AG04450 (cell line): ENCODE data around the gene IKZF1. TPM values are rescaled to one million over a fixed set of nuclear protein-coding genes. Genes with fewer than 3 reads are reported as not detected.

Experiments
- CTCF ChIA-PET: fragments of 300-600, 350-600 bp; formaldehyde crosslinking; extraction: SDS; loops from one replicate; lab custom pipeline; 2022; ENCODE audit warnings: antibody characterized with exemption, inconsistent platforms; lab: Charles Lee
- POLR2A ChIA-PET: fragments of 350-600 bp; formaldehyde crosslinking; extraction: SDS; loops from one replicate; lab custom pipeline; 2021; ENCODE audit warnings: antibody characterized with exemption, inconsistent platforms; lab: Yijun Ruan, JAX
- DNase-seq: peaks from one replicate; pipeline ENCODE4 v3.0.0-alpha.2; 2011; ENCODE audit warnings: low read depth, low spot score
- H3K27ac ChIP-seq: one replicate; pipeline ENCODE4 v1.5.1; 2012; ENCODE audit warnings: low read depth, low read length, control low read depth
- H3K27me3 ChIP-seq: one replicate; pipeline ENCODE4 v1.6.0; 2012; ENCODE audit warnings: low read length; ENCODE audit not compliant: control insufficient read depth, insufficient read depth
- H3K4me3 ChIP-seq: 2 replicates; pipeline ENCODE4 v1.5.1; 2011; ENCODE audit warnings: mild to moderate bottlenecking, low read depth, low read length, control low read depth
- H3K9me3 ChIP-seq: 2 replicates; pipeline ENCODE4 v1.5.1; 2012; ENCODE audit warnings: low read length; ENCODE audit not compliant: control insufficient read depth, insufficient read depth
- polyA plus RNA-seq: library from polyadenylated mRNA; depleted of rRNA; stranded (reverse); fragments of >200 nt; gene quantifications from 2 replicates; pipeline ENCODE4 v1.2.3, GENCODE V29; 2011
- TF ChIP-seq, protein P1 (sequence below): IDR thresholded peaks from 2 replicates; pipeline ENCODE4 v1.5.1; 2011; ENCODE audit warnings: low read depth, low read length, control low read depth, inconsistent platforms

The IKZF1 gene
- polyA plus RNA-seq, 1 experiment, result not detected

- TF ChIP-seq, protein P1, sequence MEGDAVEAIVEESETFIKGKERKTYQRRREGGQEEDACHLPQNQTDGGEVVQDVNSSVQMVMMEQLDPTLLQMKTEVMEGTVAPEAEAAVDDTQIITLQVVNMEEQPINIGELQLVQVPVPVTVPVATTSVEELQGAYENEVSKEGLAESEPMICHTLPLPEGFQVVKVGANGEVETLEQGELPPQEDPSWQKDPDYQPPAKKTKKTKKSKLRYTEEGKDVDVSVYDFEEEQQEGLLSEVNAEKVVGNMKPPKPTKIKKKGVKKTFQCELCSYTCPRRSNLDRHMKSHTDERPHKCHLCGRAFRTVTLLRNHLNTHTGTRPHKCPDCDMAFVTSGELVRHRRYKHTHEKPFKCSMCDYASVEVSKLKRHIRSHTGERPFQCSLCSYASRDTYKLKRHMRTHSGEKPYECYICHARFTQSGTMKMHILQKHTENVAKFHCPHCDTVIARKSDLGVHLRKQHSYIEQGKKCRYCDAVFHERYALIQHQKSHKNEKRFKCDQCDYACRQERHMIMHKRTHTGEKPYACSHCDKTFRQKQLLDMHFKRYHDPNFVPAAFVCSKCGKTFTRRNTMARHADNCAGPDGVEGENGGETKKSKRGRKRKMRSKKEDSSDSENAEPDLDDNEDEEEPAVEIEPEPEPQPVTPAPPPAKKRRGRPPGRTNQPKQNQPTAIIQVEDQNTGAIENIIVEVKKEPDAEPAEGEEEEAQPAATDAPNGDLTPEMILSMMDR, result no peak
- Histone ChIP-seq H3K4me3 (no peak overlapping the region), H3K9me3 (no peaks in the 10 kb centered on the region; the same call in 1 of the 2 replicates), H3K27ac (no peak overlapping the region), H3K27me3 (peaks cover 17% of the 10 kb centered on the region)
- ChIA-PET CTCF (no interaction called here), POLR2A (no interaction called here)
- no peak for DNase-seq
Observed at GRCh38 chr7:50308203-50308531, 3.7 kb downstream of the IKZF1 start.

DNA sequence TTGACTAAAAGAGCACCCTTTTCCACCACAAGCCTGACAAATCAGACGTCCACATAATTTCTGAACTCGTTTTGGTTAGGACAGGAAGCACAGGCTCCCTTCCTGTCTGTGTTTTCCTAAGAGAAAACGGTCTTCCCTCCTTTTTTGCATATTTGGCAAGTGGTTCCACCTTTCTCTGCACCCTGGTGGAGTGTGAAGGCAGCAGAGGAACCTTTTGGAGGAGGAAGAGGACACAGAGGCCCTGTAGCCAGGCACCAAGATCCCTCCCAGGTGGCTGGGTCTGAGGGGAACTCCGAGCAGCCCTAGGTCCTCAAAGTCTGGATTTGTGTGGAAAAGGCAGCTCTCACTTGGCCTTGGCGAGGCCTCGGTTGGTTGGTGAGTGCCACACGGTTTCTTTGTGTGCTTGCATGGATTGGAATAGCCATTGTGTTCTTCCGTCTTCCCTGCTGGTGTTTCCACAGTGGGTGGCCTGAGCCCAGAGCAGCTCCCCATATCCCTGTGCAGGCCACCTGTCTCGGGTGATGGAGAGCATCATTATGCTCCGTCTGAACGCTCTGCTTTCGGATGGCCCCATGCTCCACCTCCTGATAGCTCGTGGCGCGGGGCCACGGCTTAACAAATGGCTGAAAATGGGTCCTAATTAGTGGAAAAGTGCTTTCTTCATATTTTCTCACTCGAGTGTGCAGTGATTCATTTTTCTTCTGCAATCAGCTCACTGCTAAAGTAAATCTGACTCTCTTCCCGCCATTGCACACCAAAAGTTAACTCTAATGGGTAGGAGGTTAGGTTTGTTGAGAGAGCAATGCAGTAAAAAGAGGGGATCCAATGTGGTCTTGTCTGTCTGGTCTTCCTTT lies 4.2 kb downstream of the IKZF1 start:
- TF ChIP-seq, protein P1, result no peak
- CTCF ChIA-PET, result no interaction called here
- no peak overlapping the region for H3K4me3 ChIP-seq
- no peak for DNase-seq
- POLR2A ChIA-PET, result no interaction called here
- no peak overlapping the region for H3K27ac ChIP-seq
- H3K9me3 ChIP-seq, result no peaks in the 10 kb centered on the region
- H3K27me3 ChIP-seq, result peaks cover 12% of the 10 kb centered on the region

GRCh38 chr7:50309721-50310120 lies 5.2 kb downstream of the IKZF1 start:
- Histone ChIP-seq H3K9me3 (no peaks in the 10 kb centered on the region), H3K27ac (no peak overlapping the region), H3K27me3 (peaks cover 14% of the 10 kb centered on the region), H3K4me3 (no peak overlapping the region)
- ChIA-PET CTCF (interaction anchor here (1.3 kb wide), 1 partner anchor 159 kb away, joined by 3 read pairs; no protein-coding TSS in a partner anchor), POLR2A (no interaction called here)
- TF ChIP-seq, protein P1, result no peak
- no peak for DNase-seq

DNA sequence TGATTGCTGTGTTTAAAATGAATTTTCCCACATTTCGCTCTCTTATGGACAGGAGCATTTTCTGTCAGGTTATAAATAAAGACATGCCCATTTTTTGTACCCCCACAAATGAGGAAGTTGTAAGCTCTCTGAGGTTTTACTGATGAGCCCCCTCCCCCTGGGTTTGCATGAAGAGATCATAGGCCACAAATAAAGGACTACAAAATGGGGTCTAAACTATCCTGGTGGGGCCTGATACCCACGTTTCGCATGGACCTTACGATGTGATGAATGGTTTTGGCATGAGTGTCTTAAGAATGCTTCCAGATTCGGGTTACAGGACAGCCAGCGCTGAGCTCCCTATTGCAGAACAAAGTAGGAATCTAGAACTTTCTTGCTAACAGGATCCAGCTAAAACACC lies 5.8 kb downstream of the IKZF1 start:
- H3K27me3 ChIP-seq, result peaks cover 10% of the 10 kb centered on the region
- DNase-seq, result no peak
- CTCF ChIA-PET, result interaction anchor here (1.3 kb wide), 1 partner anchor 158 kb away, joined by 3 read pairs; no protein-coding TSS in a partner anchor
- H3K4me3 ChIP-seq, result no peak overlapping the region
- H3K27ac ChIP-seq, result no peak overlapping the region
- TF ChIP-seq, protein P1, result no peak
- POLR2A ChIA-PET, result no interaction called here
- H3K9me3 ChIP-seq, result no peaks in the 10 kb centered on the region

DNA sequence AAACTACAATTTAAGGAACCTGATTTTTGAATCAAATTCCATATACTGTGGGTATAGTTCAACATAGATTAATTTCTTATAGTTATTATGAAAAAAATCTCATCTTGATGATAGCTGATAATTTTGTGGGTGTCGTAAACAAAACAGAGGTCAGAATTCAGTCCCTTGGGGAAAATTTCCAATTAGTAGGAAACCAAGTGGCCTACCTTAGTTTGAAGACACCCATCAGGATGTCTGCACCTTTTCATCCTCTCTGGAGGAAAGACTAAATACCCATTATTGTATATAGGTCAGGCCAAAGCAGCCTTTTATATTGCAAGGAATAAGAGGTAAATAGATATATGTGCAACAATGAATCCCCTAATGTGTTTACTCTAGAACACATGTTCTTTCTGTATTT lies 6.4 kb downstream of the IKZF1 start:
- TF ChIP-seq, protein P1, result no peak
- ChIA-PET POLR2A (no interaction called here), CTCF (interaction anchor here (1.3 kb wide), 1 partner anchor 157 kb away, joined by 3 read pairs; no protein-coding TSS in a partner anchor)
- DNase-seq, result no peak
- Histone ChIP-seq H3K27me3 (peaks cover 6% of the 10 kb centered on the region), H3K27ac (no peak overlapping the region), H3K4me3 (no peak overlapping the region), H3K9me3 (no peaks in the 10 kb centered on the region)
